Measurements from ENCODE around the gene AGO3.

The AGO3 gene

DNA sequence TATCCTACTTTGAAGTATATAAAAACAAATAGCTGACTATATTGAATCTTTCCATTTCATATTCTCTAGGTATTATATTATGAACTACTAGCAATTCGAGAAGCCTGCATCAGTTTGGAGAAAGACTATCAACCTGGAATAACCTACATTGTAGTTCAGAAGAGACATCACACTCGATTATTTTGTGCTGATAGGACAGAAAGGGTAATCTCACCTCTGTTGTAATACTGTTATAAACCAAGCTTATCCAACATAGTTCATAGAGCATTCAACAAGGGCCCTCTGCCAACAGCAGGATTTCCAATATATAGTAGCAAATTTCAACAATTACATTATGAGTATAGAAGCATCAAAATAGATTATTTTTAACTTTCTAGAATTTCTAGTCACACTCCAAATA, 109.3 kb downstream of the AGO3 start:
- TF ChIP-seq, protein P1, sequence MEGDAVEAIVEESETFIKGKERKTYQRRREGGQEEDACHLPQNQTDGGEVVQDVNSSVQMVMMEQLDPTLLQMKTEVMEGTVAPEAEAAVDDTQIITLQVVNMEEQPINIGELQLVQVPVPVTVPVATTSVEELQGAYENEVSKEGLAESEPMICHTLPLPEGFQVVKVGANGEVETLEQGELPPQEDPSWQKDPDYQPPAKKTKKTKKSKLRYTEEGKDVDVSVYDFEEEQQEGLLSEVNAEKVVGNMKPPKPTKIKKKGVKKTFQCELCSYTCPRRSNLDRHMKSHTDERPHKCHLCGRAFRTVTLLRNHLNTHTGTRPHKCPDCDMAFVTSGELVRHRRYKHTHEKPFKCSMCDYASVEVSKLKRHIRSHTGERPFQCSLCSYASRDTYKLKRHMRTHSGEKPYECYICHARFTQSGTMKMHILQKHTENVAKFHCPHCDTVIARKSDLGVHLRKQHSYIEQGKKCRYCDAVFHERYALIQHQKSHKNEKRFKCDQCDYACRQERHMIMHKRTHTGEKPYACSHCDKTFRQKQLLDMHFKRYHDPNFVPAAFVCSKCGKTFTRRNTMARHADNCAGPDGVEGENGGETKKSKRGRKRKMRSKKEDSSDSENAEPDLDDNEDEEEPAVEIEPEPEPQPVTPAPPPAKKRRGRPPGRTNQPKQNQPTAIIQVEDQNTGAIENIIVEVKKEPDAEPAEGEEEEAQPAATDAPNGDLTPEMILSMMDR (IDR thresholded peaks at IDR 0.05; ENCODE audit: insufficient read depth, low read depth, low read length, missing control alignments): no peak
- no peak for DNase-seq (ENCODE audit: low read depth)
- no peak overlapping the region for H3K4me3 ChIP-seq (ENCODE audit: low read depth, low read length)

DNA sequence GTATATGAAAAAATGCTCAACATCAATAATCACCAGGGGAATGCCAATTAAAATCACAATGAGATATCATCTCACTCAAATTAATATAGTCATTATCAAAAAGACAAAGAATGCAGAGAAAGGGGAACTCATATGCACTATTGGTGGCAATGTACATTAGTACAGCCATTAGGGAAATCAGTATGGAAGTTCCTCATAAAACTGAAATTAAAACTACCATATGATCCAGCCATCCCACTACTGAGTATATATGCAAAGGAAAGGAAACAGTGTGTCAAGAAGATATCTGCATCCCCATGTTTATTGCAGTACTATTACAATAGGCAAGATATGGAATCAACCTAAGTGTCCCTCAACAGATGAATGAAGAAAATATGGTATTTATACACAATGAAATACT, 120.9 kb downstream of the AGO3 start:
- TF ChIP-seq, protein P1 (IDR thresholded peaks at IDR 0.05; ENCODE audit: insufficient read depth, low read depth, low read length, missing control alignments): no peak
- no peak overlapping the region for H3K4me3 ChIP-seq (ENCODE audit: low read depth, low read length)
- DNase-seq (ENCODE audit: low read depth): no peak

DNA sequence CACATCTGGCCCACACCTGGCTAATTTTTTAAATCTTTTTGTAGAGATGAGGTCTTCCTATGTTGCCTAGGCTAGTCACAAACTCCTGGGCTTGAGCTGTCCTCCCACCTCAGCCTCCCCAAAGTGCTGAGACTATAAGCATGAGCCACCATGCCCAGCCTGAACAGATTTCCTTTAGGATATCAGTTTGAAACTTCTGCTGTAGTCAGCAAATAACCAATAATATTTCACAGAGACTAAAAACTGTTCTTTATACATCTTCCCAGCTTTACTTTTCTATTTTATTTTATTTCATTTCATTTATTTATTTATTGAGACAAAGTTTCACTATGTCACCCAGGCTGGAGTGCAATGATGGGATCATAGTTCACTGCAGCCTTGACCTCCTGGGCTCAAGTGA, 123.1 kb downstream of the AGO3 start:
- no peak overlapping the region for H3K4me3 ChIP-seq (ENCODE audit: low read depth, low read length)
- TF ChIP-seq, protein P1 (IDR thresholded peaks at IDR 0.05; ENCODE audit: insufficient read depth, low read depth, low read length, missing control alignments): no peak
- no peak for DNase-seq (ENCODE audit: low read depth)

DNA sequence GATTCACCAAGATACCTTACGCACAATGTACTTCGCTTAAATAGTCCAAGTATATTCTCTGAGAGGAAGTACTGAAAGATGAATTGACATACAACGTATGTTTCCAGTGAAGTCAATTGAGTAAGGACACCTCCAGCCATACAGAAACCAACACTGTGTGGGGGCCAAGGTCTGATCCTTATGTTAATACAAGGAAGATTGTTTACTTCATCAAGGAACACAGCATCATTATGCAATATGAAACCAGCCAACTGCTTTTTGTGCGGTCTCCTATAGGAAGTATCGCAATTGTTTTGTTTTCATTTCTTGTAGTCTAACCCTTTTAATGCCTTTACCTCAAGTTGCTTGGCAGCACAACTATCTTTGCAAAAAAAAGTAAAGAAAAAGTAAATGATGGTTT, 124.8 kb downstream of the AGO3 start:
- no peak overlapping the region for H3K4me3 ChIP-seq (ENCODE audit: low read depth, low read length)
- no peak for DNase-seq (ENCODE audit: low read depth)
- TF ChIP-seq, protein P1 (IDR thresholded peaks at IDR 0.05; ENCODE audit: insufficient read depth, low read depth, low read length, missing control alignments): no peak

DNA sequence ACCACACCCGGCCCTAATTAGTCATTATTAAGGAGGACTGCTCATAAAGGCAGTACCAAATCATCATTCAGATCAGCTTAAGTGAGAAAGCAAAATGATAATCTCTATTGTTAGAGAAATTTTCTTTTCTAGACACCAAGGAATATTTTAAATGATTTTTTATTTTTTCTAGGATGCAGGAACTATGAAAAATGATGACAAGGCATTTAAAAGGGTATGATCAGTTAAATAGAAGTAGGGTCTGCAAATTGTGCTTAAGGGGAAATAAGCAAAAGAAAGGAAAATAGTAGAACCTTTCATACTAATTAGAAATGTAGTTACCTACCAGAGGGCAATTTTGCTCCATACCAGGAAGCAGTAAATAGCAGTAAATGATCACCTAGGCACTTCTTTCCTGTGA, 131.4 kb downstream of the AGO3 start:
- no peak overlapping the region for H3K4me3 ChIP-seq (ENCODE audit: low read depth, low read length)
- TF ChIP-seq, protein P1 (IDR thresholded peaks at IDR 0.05; ENCODE audit: insufficient read depth, low read depth, low read length, missing control alignments): no peak
- DNase-seq (ENCODE audit: low read depth): no peak

DNA sequence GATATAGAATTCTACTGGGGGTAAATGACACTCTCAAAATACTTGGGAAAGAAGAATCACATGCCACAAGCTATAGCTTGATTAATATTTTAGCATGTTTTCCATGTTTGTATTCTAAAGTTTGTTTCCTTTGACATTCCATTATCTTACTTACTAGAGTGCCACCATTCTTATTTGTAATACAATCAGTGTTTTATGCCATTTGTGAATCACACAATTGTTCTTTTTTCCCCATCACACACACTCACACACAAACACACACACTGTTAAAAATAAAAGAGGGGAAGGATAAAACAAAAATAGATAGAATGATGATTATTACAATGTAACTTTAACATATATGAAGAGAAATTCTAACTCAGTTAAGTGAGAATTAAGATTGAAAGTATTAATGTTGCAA, 137.0 kb downstream of the AGO3 start:
- TF ChIP-seq, protein P1 (IDR thresholded peaks at IDR 0.05; ENCODE audit: insufficient read depth, low read depth, low read length, missing control alignments): no peak
- H3K4me3 ChIP-seq (ENCODE audit: low read depth, low read length): no peak overlapping the region
- DNase-seq (ENCODE audit: low read depth): no peak

DNA sequence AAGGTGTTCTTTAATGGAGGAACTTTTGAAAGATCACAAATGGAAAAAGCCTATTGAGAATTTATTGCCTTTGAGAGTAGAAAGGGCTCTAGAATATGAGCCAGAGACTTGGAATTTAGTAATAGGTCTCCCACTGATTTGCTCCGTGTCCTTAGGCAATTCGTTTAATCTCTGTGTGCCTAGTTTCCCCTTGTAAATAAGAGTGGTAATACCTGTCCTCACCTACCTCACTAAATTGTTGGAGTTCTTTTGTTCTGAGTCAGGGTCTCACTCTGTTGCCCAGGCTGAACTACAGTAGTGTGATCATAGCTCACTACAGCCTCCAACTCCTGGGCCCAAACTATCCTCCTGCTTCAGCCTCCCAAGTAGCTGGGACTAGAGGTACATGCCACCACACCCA, 138.0 kb downstream of the AGO3 start:
- TF ChIP-seq, protein P1 (IDR thresholded peaks at IDR 0.05; ENCODE audit: insufficient read depth, low read depth, low read length, missing control alignments): no peak
- no peak overlapping the region for H3K4me3 ChIP-seq (ENCODE audit: low read depth, low read length)
- no peak for DNase-seq (ENCODE audit: low read depth)
